Endometrium (tissue), 2 donors: ENCODE measurements around the gene ACP7.

Experiments used
- FAIRE-seq: peaks from 2 replicates; lab custom pipeline; 2012; peaks lifted over from hg19 to GRCh38; lab: Jason Lieb, UNC
- donor health status: control.
- donor health status: control.

Gene ACP7

GRCh38 chr19:39150235-39150634 is 66.1 kb downstream of the ACP7 start:
- FAIRE-seq, result no peak

- no peak for FAIRE-seq
Measured at GRCh38 chr19:39150807-39151600, 66.8 kb downstream of the ACP7 start.

- FAIRE-seq, result no peak
Measured at GRCh38 chr19:39152066-39152465, 67.9 kb downstream of the ACP7 start.

- FAIRE-seq, result no peak
Measured at GRCh38 chr19:39154100-39154628, 70.0 kb downstream of the ACP7 start.

- no peak for FAIRE-seq
Measured at GRCh38 chr19:39154629-39155100, 70.5 kb downstream of the ACP7 start.

GRCh38 chr19:39155114-39155700 is 71.0 kb downstream of the ACP7 start:
- FAIRE-seq, result no peak

GRCh38 chr19:39155741-39156140 is 71.6 kb downstream of the ACP7 start:
- FAIRE-seq, result no peak

GRCh38 chr19:39156326-39157230 is 72.4 kb downstream of the ACP7 start:
- FAIRE-seq, result no peak

- no peak for FAIRE-seq
Measured at GRCh38 chr19:39157275-39157996, 73.3 kb downstream of the ACP7 start.

GRCh38 chr19:39157997-39158389 is 73.8 kb downstream of the ACP7 start:
- FAIRE-seq, result no peak

GRCh38 chr19:39158646-39159260 is 74.6 kb downstream of the ACP7 start:
- FAIRE-seq, result no peak

GRCh38 chr19:39160523-39160861 is 76.3 kb downstream of the ACP7 start:
- no peak for FAIRE-seq
